ENCODE results near the gene DMAC2. TPM values are rescaled to one million over a fixed set of nuclear protein-coding genes. Genes with fewer than 3 reads are reported as not detected.
A peak's percentile ranks its signal among the peaks of the same experiment; 100 is the strongest.
"Not testable (repeated sequence)": the region's sequence is repeated elsewhere in the genome, so short reads cannot be mapped to it uniquely, and the experiment has no call there.

The DMAC2 gene
- total RNA-seq, 1 donor from 2014 or later: 38.2 TPM

- no peak for TF ChIP-seq CTCF (IDR thresholded peaks at IDR 0.05)
- Mint-ChIP-seq H3K4me1 (peaks cover 17% of the 10 kb centered on the region), H3K9me3 (peaks cover 2% of the 10 kb centered on the region), H3K36me3 (ENCODE audit: low read depth) (no peaks in the 10 kb centered on the region), H3K27me3 (peaks cover 19% of the 10 kb centered on the region), H3K27ac (no peak overlapping the region), H3K4me3 (no peak overlapping the region)
- ChIA-PET POLR2A (no interaction called here), CTCF (no interaction called here)
- ATAC-seq (ENCODE audit: low read depth) (no peak), DNase-seq (no peak)
- intact Hi-C loops (cut with micrococcal nuclease): loop anchor here (5.0 kb wide), 1 partner anchor 38 kb away; no protein-coding TSS in a partner anchor
These were observed 39.4 kb upstream of the DMAC2 start for GRCh38 chr19:41478875-41479756.

GRCh38 chr19:41478171-41478570 is 38.5 kb upstream of the DMAC2 start:
- peaks cover 19% of the 10 kb centered on the region for H3K27me3 Mint-ChIP-seq
- no peaks in the 10 kb centered on the region for H3K36me3 Mint-ChIP-seq (ENCODE audit: low read depth)
- ChIA-PET CTCF (no interaction called here), POLR2A (no interaction called here)
- intact Hi-C loops (cut with micrococcal nuclease): loop anchor here (5.0 kb wide), 1 partner anchor 39 kb away; no protein-coding TSS in a partner anchor
- no peak for ATAC-seq (ENCODE audit: low read depth)
- H3K9me3 Mint-ChIP-seq: peaks cover 2% of the 10 kb centered on the region
- no peak overlapping the region for H3K27ac Mint-ChIP-seq
- DNase-seq: no peak
- H3K4me3 Mint-ChIP-seq: no peak overlapping the region
- H3K4me1 Mint-ChIP-seq: peaks cover 17% of the 10 kb centered on the region
- no peak for TF ChIP-seq CTCF (IDR thresholded peaks at IDR 0.05)

- Mint-ChIP-seq H3K4me3 (no peak overlapping the region), H3K27ac (peak overlapping the region; percentile 67), H3K36me3 (ENCODE audit: low read depth) (no peaks in the 10 kb centered on the region), H3K9me3 (peaks cover 2% of the 10 kb centered on the region), H3K27me3 (peaks cover 28% of the 10 kb centered on the region), H3K4me1 (peaks cover 17% of the 10 kb centered on the region)
- DNase-seq (no peak), ATAC-seq (ENCODE audit: low read depth) (peak; percentile 57)
- intact Hi-C loops (cut with micrococcal nuclease): loop anchor here (5.0 kb wide), 1 partner anchor 41 kb away; no protein-coding TSS in a partner anchor
- no peak for TF ChIP-seq CTCF (IDR thresholded peaks at IDR 0.05)
- ChIA-PET POLR2A (no interaction called here), CTCF (no interaction called here)
These were observed 36.9 kb upstream of the DMAC2 start for GRCh38 chr19:41476583-41476982.

GRCh38 chr19:41463257-41464256 is 23.8 kb upstream of the DMAC2 start:
- peaks cover 29% of the 10 kb centered on the region for H3K4me1 Mint-ChIP-seq
- intact Hi-C loops (cut with micrococcal nuclease): loop anchor here (2.0 kb wide), 3 partner anchors 15 to 71 kb away; no protein-coding TSS in a partner anchor
- DNase-seq (peak; percentile 51), ATAC-seq (ENCODE audit: low read depth) (peak; percentile 73)
- peaks cover 14% of the 10 kb centered on the region for H3K27me3 Mint-ChIP-seq
- H3K4me3 Mint-ChIP-seq: peak overlapping the region; percentile 61
- peak overlapping the region; percentile 93 for H3K27ac Mint-ChIP-seq
- CTCF ChIA-PET: interaction anchor here (0.7 to 1.0 kb wide), 2 partner anchors 15 to 100 kb away, joined by 3 read pairs; no protein-coding TSS in a partner anchor
- POLR2A ChIA-PET: interaction anchor here (0.6 kb wide), 2 partner anchors 58 to 112 kb away, joined by 3 to 5 read pairs; partner anchors contain the start of gene CEACAM21
- H3K36me3 Mint-ChIP-seq (ENCODE audit: low read depth); H3K9me3 Mint-ChIP-seq: not testable (repeated sequence)

- no peak for TF ChIP-seq CTCF (IDR thresholded peaks at IDR 0.05)
- ATAC-seq (ENCODE audit: low read depth) (no peak), DNase-seq (no peak)
- ChIA-PET CTCF (no interaction called here), POLR2A (no interaction called here)
- intact Hi-C loops (cut with micrococcal nuclease): loop anchor here (2.0 kb wide), 2 partner anchors 14 to 72 kb away; no protein-coding TSS in a partner anchor
- peaks cover 31% of the 10 kb centered on the region for H3K4me1 Mint-ChIP-seq
- no peaks in the 10 kb centered on the region for H3K9me3 Mint-ChIP-seq
- H3K27me3 Mint-ChIP-seq: peaks cover 16% of the 10 kb centered on the region
- no peaks in the 10 kb centered on the region for H3K36me3 Mint-ChIP-seq (ENCODE audit: low read depth)
- peak overlapping the region; percentile 7 for H3K4me3 Mint-ChIP-seq
- peak overlapping the region; percentile 93 for H3K27ac Mint-ChIP-seq
These were observed 22.8 kb upstream of the DMAC2 start for GRCh38 chr19:41462497-41462896.
